COLO668 (cell line): ENCODE measurements around the gene VPS54.
"Not testable (repeated sequence)": the region's sequence is repeated elsewhere in the genome, so short reads cannot be mapped to it uniquely, and the experiment has no call there.

ENCODE experiments used
- DNase-seq: peaks from one replicate; lab custom pipeline; 2025; ENCODE audit not compliant: unreplicated experiment; lab: John Stamatoyannopoulos, UW

The VPS54 gene

GRCh38 chr2:63874204-63875130, 144.8 kb downstream of the VPS54 start:
- DNase-seq: no peak

- DNase-seq: no peak
These were observed 146.5 kb downstream of the VPS54 start for GRCh38 chr2:63872571-63873328.

GRCh38 chr2:63871864-63872263, 147.4 kb downstream of the VPS54 start:
- no peak for DNase-seq

GRCh38 chr2:63870679-63871078, 148.5 kb downstream of the VPS54 start:
- no peak for DNase-seq

GRCh38 chr2:63866009-63866709, 153.1 kb downstream of the VPS54 start:
- no peak for DNase-seq

GRCh38 chr2:63865159-63865799, 153.9 kb downstream of the VPS54 start:
- no peak for DNase-seq

GRCh38 chr2:63863707-63864106, 155.5 kb downstream of the VPS54 start:
- no peak for DNase-seq

GRCh38 chr2:63862806-63863205, 156.4 kb downstream of the VPS54 start:
- no peak for DNase-seq

GRCh38 chr2:63861220-63861822, 157.9 kb downstream of the VPS54 start:
- DNase-seq: peak; percentile 22

GRCh38 chr2:63858291-63858690, 160.9 kb downstream of the VPS54 start:
- no peak for DNase-seq

- DNase-seq: no peak
These were observed 163.0 kb downstream of the VPS54 start for GRCh38 chr2:63856303-63856603.

GRCh38 chr2:63855418-63856302, 163.6 kb downstream of the VPS54 start:
- DNase-seq: no peak

- no peak for DNase-seq
These were observed 165.5 kb downstream of the VPS54 start for GRCh38 chr2:63853527-63854310.

- no peak for DNase-seq
These were observed 167.4 kb downstream of the VPS54 start for GRCh38 chr2:63851691-63852311.

GRCh38 chr2:63850649-63851048, 168.6 kb downstream of the VPS54 start:
- DNase-seq: no peak

- no peak for DNase-seq
These were observed 169.0 kb downstream of the VPS54 start for GRCh38 chr2:63850204-63850571.

- DNase-seq: no peak
These were observed 169.6 kb downstream of the VPS54 start for GRCh38 chr2:63849381-63850203.

GRCh38 chr2:63847571-63847970, 171.7 kb downstream of the VPS54 start:
- not testable (repeated sequence) for DNase-seq
